Measurements from ENCODE around the gene TSBP1.
"Not testable (repeated sequence)": the region's sequence is repeated elsewhere in the genome, so short reads cannot be mapped to it uniquely, and the experiment has no call there.

TSBP1 gene

GRCh38 chr6:32375739-32376529 lies 4.2 kb upstream of the TSBP1 start:
- no peak for DNase-seq

- DNase-seq, result no peak
These were observed 474 bp downstream of the TSBP1 start for GRCh38 chr6:32371229-32371628.

GRCh38 chr6:32370505-32370904 lies 1.2 kb downstream of the TSBP1 start:
- DNase-seq, result no peak

- DNase-seq, result peak in 1 of 4 experiments; percentile 10
These were observed 2.0 kb downstream of the TSBP1 start for GRCh38 chr6:32369660-32370059.

GRCh38 chr6:32367644-32368043 lies 4.1 kb downstream of the TSBP1 start:
- no peak for DNase-seq

- not testable (repeated sequence) for DNase-seq
These were observed 12.5 kb downstream of the TSBP1 start for GRCh38 chr6:32359225-32359624.

- not testable (repeated sequence) for DNase-seq
These were observed 13.2 kb downstream of the TSBP1 start for GRCh38 chr6:32358548-32358947.

GRCh38 chr6:32355018-32355417 lies 16.7 kb downstream of the TSBP1 start:
- no peak for DNase-seq

GRCh38 chr6:32353348-32353747 lies 18.4 kb downstream of the TSBP1 start:
- DNase-seq, result peak in 1 of 4 experiments; percentile 2

- no peak for DNase-seq
These were observed 31.5 kb downstream of the TSBP1 start for GRCh38 chr6:32340242-32340641.

- peak in 1 of 4 experiments; percentile 2 for DNase-seq
These were observed 34.4 kb downstream of the TSBP1 start for GRCh38 chr6:32337186-32337805.

GRCh38 chr6:32332433-32332832 lies 39.3 kb downstream of the TSBP1 start:
- DNase-seq, result no peak

- DNase-seq, result no peak
These were observed 42.6 kb downstream of the TSBP1 start for GRCh38 chr6:32329141-32329540.

- DNase-seq, result peak; percentile 4 to 64 (median 41)
These were observed 44.6 kb downstream of the TSBP1 start for GRCh38 chr6:32327103-32327502.

GRCh38 chr6:32318501-32318900 lies 53.2 kb downstream of the TSBP1 start:
- DNase-seq, result no peak

- DNase-seq, result no peak
These were observed 54.2 kb downstream of the TSBP1 start for GRCh38 chr6:32317541-32317940.

GRCh38 chr6:32313964-32314363 lies 57.7 kb downstream of the TSBP1 start:
- no peak for DNase-seq

- no peak for DNase-seq
These were observed 72.9 kb downstream of the TSBP1 start for GRCh38 chr6:32298632-32299336.

- not testable (repeated sequence) for DNase-seq
These were observed 76.7 kb downstream of the TSBP1 start for GRCh38 chr6:32294980-32295379.

GRCh38 chr6:32294566-32294965 lies 77.1 kb downstream of the TSBP1 start:
- no peak for DNase-seq

GRCh38 chr6:32293695-32294094 lies 78.0 kb downstream of the TSBP1 start:
- DNase-seq, result no peak

- peak in 3 of 4 experiments; percentile 9 to 41 (median 35) for DNase-seq
These were observed 80.2 kb downstream of the TSBP1 start for GRCh38 chr6:32291543-32291942.

- DNase-seq, result no peak
These were observed 80.7 kb downstream of the TSBP1 start for GRCh38 chr6:32290886-32291450.

All from suppressor macrophage (primary cell).